GM23338 (cell line): Measurements from ENCODE around the gene CRISPLD2. TPM values are rescaled to one million over a fixed set of nuclear protein-coding genes. Genes with fewer than 3 reads are reported as not detected.

ENCODE experiments used
- ATAC-seq: fragments of 200-7000 bp; cut with Tn5 transposase; 3 replicates; pipeline ENCODE4 v1.9.1; 2020
- DNase-seq: peaks from one replicate; pipeline ENCODE4 v3.0.0-alpha.2; 2015; ENCODE audit warnings: low spot score
- H2AFZ ChIP-seq: fragments of 200-600 bp; sonication (generic); 2 replicates; pipeline ENCODE4 v1.8.0; 2016; ENCODE audit warnings: antibody characterized with exemption, mild to moderate bottlenecking, moderate library complexity
- H3F3A ChIP-seq: fragments of 200-600 bp; sonication (generic); replicated peaks from 2 replicates; pipeline ENCODE4 v1.8.0; 2017; ENCODE audit warnings: antibody characterized with exemption, mixed run types, low read depth
- H3K27ac ChIP-seq: fragments of 200-600 bp; sonication (generic); 2 replicates; pipeline ENCODE4 v1.6.1; 2016; ENCODE audit warnings: low read depth
- H3K27me3 ChIP-seq: fragments of 200-600 bp; sonication (generic); 2 replicates; pipeline ENCODE4 v1.8.0; 2016; ENCODE audit warnings: mild to moderate bottlenecking, mixed run types, moderate library complexity; ENCODE audit not compliant: insufficient read depth
- H3K36me3 ChIP-seq: fragments of 200-600 bp; sonication (generic); 2 replicates; pipeline ENCODE4 v1.8.0; 2016; ENCODE audit warnings: mild to moderate bottlenecking; ENCODE audit not compliant: insufficient read depth
- H3K4me1 ChIP-seq: fragments of 200-600 bp; sonication (generic); 2 replicates; pipeline ENCODE4 v1.8.0; 2016; ENCODE audit warnings: mild to moderate bottlenecking, moderate library complexity; ENCODE audit not compliant: insufficient read depth
- H3K4me2 ChIP-seq: fragments of 200-600 bp; sonication (generic); 2 replicates; pipeline ENCODE4 v1.7.1; 2017; ENCODE audit warnings: mixed run types
- H3K4me3 ChIP-seq: fragments of 200-600 bp; sonication (generic); 2 replicates; pipeline ENCODE4 v1.6.1; 2016; ENCODE audit warnings: mixed run types
- H3K79me2 ChIP-seq: fragments of 200-600 bp; sonication (generic); replicated peaks from 2 replicates; pipeline ENCODE4 v1.8.0; 2017; ENCODE audit warnings: mild to moderate bottlenecking; ENCODE audit not compliant: insufficient read depth
- H3K9me2 ChIP-seq: fragments of 200-600 bp; sonication (generic); 2 replicates; pipeline ENCODE4 v1.8.0; 2017; ENCODE audit not compliant: insufficient read depth
- H4K20me1 ChIP-seq: fragments of 200-600 bp; sonication (generic); replicated peaks from 2 replicates; pipeline ENCODE4 v1.8.0; 2017; ENCODE audit warnings: mild to moderate bottlenecking; ENCODE audit not compliant: insufficient read depth
- H3K27ac Mint-ChIP-seq: 2 replicates; pipeline ENCODE4 v1.8.0; 2020; ENCODE audit warnings: inconsistent platforms, mild to moderate bottlenecking, moderate library complexity, mixed read lengths
- H3K27me3 Mint-ChIP-seq: 3 replicates; pipeline ENCODE4 v1.8.0; 2022; ENCODE audit warnings: low read depth, mild to moderate bottlenecking, moderate library complexity, mixed read lengths, inconsistent platforms; ENCODE audit not compliant: insufficient read depth, poor library complexity
- H3K36me3 Mint-ChIP-seq: 3 replicates; pipeline ENCODE4 v1.8.0; 2021; ENCODE audit warnings: low read depth, mild to moderate bottlenecking, inconsistent platforms, moderate library complexity, mixed read lengths
- H3K4me1 Mint-ChIP-seq: 3 replicates; pipeline ENCODE4 v1.8.0; 2020; ENCODE audit warnings: mild to moderate bottlenecking, inconsistent platforms, mixed read lengths
- H3K4me3 Mint-ChIP-seq: 3 replicates; pipeline ENCODE4 v1.8.0; 2021; ENCODE audit warnings: moderate library complexity, mild to moderate bottlenecking, inconsistent platforms, mixed read lengths
- H3K9me3 Mint-ChIP-seq: 3 replicates; pipeline ENCODE4 v1.8.0; 2020; ENCODE audit warnings: moderate library complexity, mild to moderate bottlenecking, inconsistent platforms, mixed read lengths
- CREB1 ChIP-seq: fragments of 250-450 bp; sonication (Bioruptor Pico); IDR thresholded peaks from 2 replicates; pipeline ENCODE4 v1.5.0; 2020; ENCODE audit warnings: low read depth, mild to moderate bottlenecking, moderate library complexity
- EZH2 ChIP-seq: fragments of 200-600 bp; sonication (generic); IDR thresholded peaks from one replicate; pipeline ENCODE4 v1.8.0; 2017; ENCODE audit warnings: antibody characterized with exemption, mild to moderate bottlenecking, low read depth; ENCODE audit not compliant: unreplicated experiment
- EZH2phosphoT487 ChIP-seq: fragments of 200-600 bp; sonication (generic); IDR thresholded peaks from one replicate; pipeline ENCODE4 v1.8.1; 2018; ENCODE audit warnings: antibody characterized with exemption; ENCODE audit not compliant: unreplicated experiment
- JUNB ChIP-seq: IDR thresholded peaks from one replicate; pipeline ENCODE4 v1.6.1; 2016; ENCODE audit warnings: antibody characterized with exemption; ENCODE audit not compliant: unreplicated experiment
- NANOG ChIP-seq: IDR thresholded peaks from 2 replicates; pipeline ENCODE4 v1.6.1; 2016; ENCODE audit warnings: antibody characterized with exemption, borderline replicate concordance
- POLR2AphosphoS5 ChIP-seq: IDR thresholded peaks from 2 replicates; pipeline ENCODE4 v1.6.1; 2016; ENCODE audit warnings: antibody characterized with exemption, low read depth
- REST ChIP-seq: IDR thresholded peaks from one replicate; pipeline ENCODE4 v1.6.1; 2018; ENCODE audit warnings: antibody characterized with exemption; ENCODE audit not compliant: unreplicated experiment
- STAT1 ChIP-seq: IDR thresholded peaks from one replicate; pipeline ENCODE4 v1.6.1; 2016; ENCODE audit warnings: antibody characterized with exemption; ENCODE audit not compliant: unreplicated experiment
- ZNF114 ChIP-seq: fragments of 250-450 bp; sonication (Bioruptor Pico); IDR thresholded peaks from 2 replicates; pipeline ENCODE4 v1.5.0; 2020; ENCODE audit warnings: mild to moderate bottlenecking, moderate library complexity
- polyA plus RNA-seq: library from polyadenylated mRNA; unstranded; fragments of >200 nt; fragmentation: Nextera tagmentation; extraction: Ambion mirVana; gene quantifications from 2 replicates; pipeline ENCODE4 v1.2.1, GENCODE V29; 2016
- total RNA-seq: library from RNA; depleted of rRNA; stranded (reverse); fragments of >200 nt; shearing (Covaris generic); gene quantifications from 2 replicates; pipeline ENCODE4 v1.2.3, GENCODE V29; 2014
- TF ChIP-seq, protein P1 (sequence below): IDR thresholded peaks from 2 replicates; pipeline ENCODE4 v1.6.1; 2016; ENCODE audit warnings: antibody characterized with exemption
- TF ChIP-seq, protein P2 (sequence below), 2 experiments: fragments of 200-600 bp in 1 of 2; sonication (generic) in 1 of 2; conservative IDR thresholded peaks; 2 replicates each; pipeline versions ENCODE4 v1.5.1 to v1.6.1; 2016 to 2017; ENCODE audit warnings: antibody characterized with exemption in 2 of 2, low read depth in 2 of 2, mild to moderate bottlenecking in 2 of 2, moderate library complexity in 1 of 2

Gene CRISPLD2
- total and polyA plus RNA-seq, 2 experiments from 2014 or later: 2.6 to 8.3 TPM

GRCh38 chr16:84918006-84918909, 98.5 kb downstream of the CRISPLD2 start:
- Histone ChIP-seq H3K4me1 (no peaks in the 10 kb centered on the region), H3K79me2 (no peaks in the 10 kb centered on the region), H3K36me3 (no peaks in the 10 kb centered on the region), H3K9me2 (no peaks in the 10 kb centered on the region), H3K4me2 (no peak overlapping the region), H3F3A (no peaks in the 10 kb centered on the region), H3K27me3 (no peaks in the 10 kb centered on the region), H4K20me1 (no peaks in the 10 kb centered on the region), H3K4me3 (no peak overlapping the region), H2AFZ (no peak overlapping the region), H3K27ac (no peak overlapping the region)
- no peak for TF ChIP-seq STAT1
- no peak for TF ChIP-seq JUNB
- no peak for TF ChIP-seq REST
- no peak for TF ChIP-seq EZH2phosphoT487
- TF ChIP-seq EZH2: no peak
- TF ChIP-seq, protein P1, sequence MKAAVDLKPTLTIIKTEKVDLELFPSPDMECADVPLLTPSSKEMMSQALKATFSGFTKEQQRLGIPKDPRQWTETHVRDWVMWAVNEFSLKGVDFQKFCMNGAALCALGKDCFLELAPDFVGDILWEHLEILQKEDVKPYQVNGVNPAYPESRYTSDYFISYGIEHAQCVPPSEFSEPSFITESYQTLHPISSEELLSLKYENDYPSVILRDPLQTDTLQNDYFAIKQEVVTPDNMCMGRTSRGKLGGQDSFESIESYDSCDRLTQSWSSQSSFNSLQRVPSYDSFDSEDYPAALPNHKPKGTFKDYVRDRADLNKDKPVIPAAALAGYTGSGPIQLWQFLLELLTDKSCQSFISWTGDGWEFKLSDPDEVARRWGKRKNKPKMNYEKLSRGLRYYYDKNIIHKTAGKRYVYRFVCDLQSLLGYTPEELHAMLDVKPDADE: no peak
- TF ChIP-seq ZNF114: no peak
- no peak for TF ChIP-seq POLR2AphosphoS5
- TF ChIP-seq, protein P2, sequence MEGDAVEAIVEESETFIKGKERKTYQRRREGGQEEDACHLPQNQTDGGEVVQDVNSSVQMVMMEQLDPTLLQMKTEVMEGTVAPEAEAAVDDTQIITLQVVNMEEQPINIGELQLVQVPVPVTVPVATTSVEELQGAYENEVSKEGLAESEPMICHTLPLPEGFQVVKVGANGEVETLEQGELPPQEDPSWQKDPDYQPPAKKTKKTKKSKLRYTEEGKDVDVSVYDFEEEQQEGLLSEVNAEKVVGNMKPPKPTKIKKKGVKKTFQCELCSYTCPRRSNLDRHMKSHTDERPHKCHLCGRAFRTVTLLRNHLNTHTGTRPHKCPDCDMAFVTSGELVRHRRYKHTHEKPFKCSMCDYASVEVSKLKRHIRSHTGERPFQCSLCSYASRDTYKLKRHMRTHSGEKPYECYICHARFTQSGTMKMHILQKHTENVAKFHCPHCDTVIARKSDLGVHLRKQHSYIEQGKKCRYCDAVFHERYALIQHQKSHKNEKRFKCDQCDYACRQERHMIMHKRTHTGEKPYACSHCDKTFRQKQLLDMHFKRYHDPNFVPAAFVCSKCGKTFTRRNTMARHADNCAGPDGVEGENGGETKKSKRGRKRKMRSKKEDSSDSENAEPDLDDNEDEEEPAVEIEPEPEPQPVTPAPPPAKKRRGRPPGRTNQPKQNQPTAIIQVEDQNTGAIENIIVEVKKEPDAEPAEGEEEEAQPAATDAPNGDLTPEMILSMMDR (conservative IDR thresholded peaks at IDR 0.05; ENCODE audit: low read depth in 2 of 2): no peak
- no peak for TF ChIP-seq NANOG
- no peak for TF ChIP-seq CREB1 (CRISPR knock-in tag)
- DNase-seq: no peak
- Mint-ChIP-seq H3K27ac (no peak overlapping the region), H3K4me1 (no peaks in the 10 kb centered on the region; the same call in 1 of the 3 replicates), H3K27me3 (peaks cover 8% of the 10 kb centered on the region), H3K9me3 (no peaks in the 10 kb centered on the region), H3K36me3 (no peaks in the 10 kb centered on the region), H3K4me3 (no peak overlapping the region)
- no peak for ATAC-seq
